Measurements from ENCODE around the gene MRPS15.
"Not testable (repeated sequence)": the region's sequence is repeated elsewhere in the genome, so short reads cannot be mapped to it uniquely, and the experiment has no call there.

MRPS15 gene

GRCh38 chr1:36482724-36483388 lies 18.7 kb upstream of the MRPS15 start, which contains the start of gene CSF3R:
CSF3R (minus strand) TSS chr1:36482913; CDS start chr1:36479496, 3,417 bp downstream.
- no peak for DNase-seq

- DNase-seq: no peak
Measured at GRCh38 chr1:36481771-36482723, 17.9 kb upstream of the MRPS15 start.

GRCh38 chr1:36481091-36481490 lies 16.9 kb upstream of the MRPS15 start:
- no peak for DNase-seq

GRCh38 chr1:36480161-36480560 lies 16.0 kb upstream of the MRPS15 start:
- no peak for DNase-seq

- no peak for DNase-seq
Measured at GRCh38 chr1:36479505-36480051, 15.4 kb upstream of the MRPS15 start.

GRCh38 chr1:36477615-36478014 lies 13.4 kb upstream of the MRPS15 start:
- not testable (repeated sequence) for DNase-seq

GRCh38 chr1:36476945-36477344 lies 12.8 kb upstream of the MRPS15 start:
- no peak for DNase-seq

GRCh38 chr1:36475910-36476604 lies 11.9 kb upstream of the MRPS15 start:
- no peak for DNase-seq

GRCh38 chr1:36475341-36475740 lies 11.2 kb upstream of the MRPS15 start:
- no peak for DNase-seq

- DNase-seq: no peak
Measured at GRCh38 chr1:36472656-36473055, 8.5 kb upstream of the MRPS15 start.

GRCh38 chr1:36471830-36472641 lies 7.9 kb upstream of the MRPS15 start:
- DNase-seq: peak in 1 of 2 experiments; percentile 29

GRCh38 chr1:36469163-36469562 lies 5.0 kb upstream of the MRPS15 start:
- DNase-seq: no peak

GRCh38 chr1:36467700-36468455 lies 3.7 kb upstream of the MRPS15 start:
- DNase-seq: no peak

- no peak for DNase-seq
Measured at GRCh38 chr1:36467027-36467410, 2.8 kb upstream of the MRPS15 start.

GRCh38 chr1:36466370-36467026 lies 2.3 kb upstream of the MRPS15 start:
- no peak for DNase-seq

- no peak for DNase-seq
Measured at GRCh38 chr1:36465731-36466369, 1.7 kb upstream of the MRPS15 start.

- DNase-seq: peak; percentile 56 to 60
Measured at GRCh38 chr1:36464605-36465393, 615 bp upstream of the MRPS15 start.

GRCh38 chr1:36463463-36463802 lies 751 bp downstream of the MRPS15 start:
- DNase-seq: no peak

- no peak for DNase-seq
Measured at GRCh38 chr1:36458910-36459309, 5.3 kb downstream of the MRPS15 start.

- no peak for DNase-seq
Measured at GRCh38 chr1:36457691-36458090, 6.5 kb downstream of the MRPS15 start.

All from SHP77 (cell line).